Lower lobe of right lung (tissue), 2 donors: ENCODE measurements around the gene PAEP. TPM values are rescaled to one million over a fixed set of nuclear protein-coding genes. Genes with fewer than 3 reads are reported as not detected.

Experiments used
- ATAC-seq, 2 donors: fragments of 200-7000 bp; cut with Tn5 transposase; one replicate each; pipeline ENCODE4 v1.9.1; 2020 to 2022; ENCODE audit warnings: mild to moderate bottlenecking in 2 of 2, moderate library complexity in 2 of 2
- DNase-seq: peaks from one replicate; pipeline ENCODE4 v3.0.0-alpha.2; 2020
- H3K27ac ChIP-seq: fragments of 200-600 bp; one replicate; pipeline ENCODE4 v1.8.0; 2022
- H3K27me3 ChIP-seq: fragments of 200-600 bp; one replicate; pipeline ENCODE4 v1.8.0; 2022; ENCODE audit warnings: low read depth
- H3K36me3 ChIP-seq: fragments of 200-600 bp; one replicate; pipeline ENCODE4 v1.8.0; 2022; ENCODE audit warnings: mild to moderate bottlenecking
- H3K4me1 ChIP-seq: fragments of 200-600 bp; one replicate; pipeline ENCODE4 v1.8.0; 2022
- H3K4me3 ChIP-seq: fragments of 200-600 bp; one replicate; pipeline ENCODE4 v1.8.0; 2022; ENCODE audit warnings: mild to moderate bottlenecking
- H3K9me3 ChIP-seq: fragments of 200-600 bp; one replicate; pipeline ENCODE4 v1.8.0; 2022
- CTCF ChIP-seq: fragments of 200-600 bp; IDR thresholded peaks from one replicate; pipeline ENCODE4 v1.8.0; 2022; ENCODE audit warnings: antibody characterized with exemption, mild to moderate bottlenecking
- intact Hi-C: fragments of 100-400 bp; cut with DNase I; formaldehyde crosslinking; loops from one replicate; pipeline ENCODE4 v1.11.0; 2022
- total RNA-seq: library from RNA; stranded (reverse); fragmentation: NEBNext Ultra II Directional; extraction: Animal tissue kit (Norgen Biotek cat#: 25700); gene quantifications from one replicate; pipeline ENCODE4 v1.2.1, GENCODE V29; 2021
- donor health status: DM: no; HTN: yes; CAD: no; lungs with severe emphysema.

PAEP gene
- total RNA-seq, 1 donor from 2014 or later, result not detected

DNA sequence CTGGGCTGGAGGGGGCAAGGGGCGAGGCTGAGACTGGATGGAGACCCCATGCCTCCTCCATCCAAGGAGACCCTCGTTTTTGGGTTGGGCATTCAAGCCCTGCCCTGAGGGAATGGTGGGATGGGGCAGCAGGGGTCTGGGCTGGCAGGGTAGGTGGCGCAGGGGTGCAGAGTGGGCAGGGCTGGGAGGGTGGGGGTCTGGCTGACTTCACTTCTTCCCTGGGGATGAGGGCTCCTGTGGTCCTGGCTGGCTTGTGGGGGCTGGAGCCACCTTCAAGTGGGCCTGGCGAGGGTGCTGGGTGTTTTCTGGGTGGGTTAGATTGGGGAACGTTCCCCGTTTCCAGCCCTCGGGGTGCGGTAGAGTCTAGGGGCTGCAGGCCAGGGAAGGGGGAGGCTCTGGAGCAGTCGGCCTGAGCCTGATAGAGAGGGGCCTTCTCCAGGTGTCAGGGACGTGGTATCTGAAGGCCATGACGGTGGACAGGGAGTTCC, 39.9 kb upstream of the PAEP start:
- Histone ChIP-seq H3K36me3 (no peaks in the 10 kb centered on the region), H3K27ac (no peak overlapping the region), H3K4me3 (no peak overlapping the region), H3K27me3 (peaks cover 11% of the 10 kb centered on the region), H3K4me1 (no peaks in the 10 kb centered on the region), H3K9me3 (no peaks in the 10 kb centered on the region)
- intact Hi-C loops, result no loop called here
- TF ChIP-seq CTCF, result no peak
- DNase-seq, result no peak
- ATAC-seq, result no peak

GRCh38 chr9:135522137-135522877, 39.2 kb upstream of the PAEP start:
- no peak for ATAC-seq
- DNase-seq, result no peak
- intact Hi-C loops, result no loop called here

DNA sequence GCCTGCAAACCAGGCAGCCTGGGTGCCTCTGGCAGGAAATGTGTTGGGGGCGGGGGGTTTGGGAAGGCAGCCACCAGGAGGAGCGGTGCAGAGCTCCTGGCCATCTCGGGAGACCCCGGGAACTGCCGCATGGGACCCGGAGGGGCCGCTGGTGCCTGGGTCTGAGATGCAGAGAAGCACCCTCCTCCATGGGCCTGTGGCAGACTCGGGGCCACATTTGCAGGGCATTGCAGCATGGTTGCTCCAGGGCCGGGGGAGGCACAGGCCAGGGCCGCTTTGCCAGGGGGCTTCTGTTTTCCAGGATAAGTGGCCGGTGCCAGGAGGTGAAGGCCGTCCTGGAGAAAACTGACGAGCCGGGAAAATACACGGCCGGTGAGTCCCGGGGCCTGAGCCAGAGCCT, 38.6 kb upstream of the PAEP start:
- ATAC-seq (no peak), DNase-seq (no peak)
- no peaks in the 10 kb centered on the region for H3K4me1 ChIP-seq
- peaks cover 6% of the 10 kb centered on the region for H3K27me3 ChIP-seq
- intact Hi-C loops, result no loop called here
- no peak overlapping the region for H3K27ac ChIP-seq
- no peak for TF ChIP-seq CTCF
- no peaks in the 10 kb centered on the region for H3K9me3 ChIP-seq
- H3K36me3 ChIP-seq, result no peaks in the 10 kb centered on the region
- no peak overlapping the region for H3K4me3 ChIP-seq

More at GRCh38 chr9:135522137-135522877, 39.2 kb upstream of the PAEP start:
- H3K27ac ChIP-seq, result no peak overlapping the region
- no peaks in the 10 kb centered on the region for H3K36me3 ChIP-seq
- no peaks in the 10 kb centered on the region for H3K4me1 ChIP-seq
- no peaks in the 10 kb centered on the region for H3K9me3 ChIP-seq
- no peak overlapping the region for H3K4me3 ChIP-seq
- no peak for TF ChIP-seq CTCF
- H3K27me3 ChIP-seq, result peaks cover 10% of the 10 kb centered on the region

- H3K27me3 ChIP-seq, result peaks cover 6% of the 10 kb centered on the region
- ATAC-seq (no peak), DNase-seq (no peak)
- H3K9me3 ChIP-seq, result no peaks in the 10 kb centered on the region
- intact Hi-C loops, result no loop called here
- TF ChIP-seq CTCF, result no peak
- no peak overlapping the region for H3K27ac ChIP-seq
- H3K36me3 ChIP-seq, result no peaks in the 10 kb centered on the region
- no peaks in the 10 kb centered on the region for H3K4me1 ChIP-seq
- no peak overlapping the region for H3K4me3 ChIP-seq
Observed at GRCh38 chr9:135523521-135524129, 37.9 kb upstream of the PAEP start.

DNA sequence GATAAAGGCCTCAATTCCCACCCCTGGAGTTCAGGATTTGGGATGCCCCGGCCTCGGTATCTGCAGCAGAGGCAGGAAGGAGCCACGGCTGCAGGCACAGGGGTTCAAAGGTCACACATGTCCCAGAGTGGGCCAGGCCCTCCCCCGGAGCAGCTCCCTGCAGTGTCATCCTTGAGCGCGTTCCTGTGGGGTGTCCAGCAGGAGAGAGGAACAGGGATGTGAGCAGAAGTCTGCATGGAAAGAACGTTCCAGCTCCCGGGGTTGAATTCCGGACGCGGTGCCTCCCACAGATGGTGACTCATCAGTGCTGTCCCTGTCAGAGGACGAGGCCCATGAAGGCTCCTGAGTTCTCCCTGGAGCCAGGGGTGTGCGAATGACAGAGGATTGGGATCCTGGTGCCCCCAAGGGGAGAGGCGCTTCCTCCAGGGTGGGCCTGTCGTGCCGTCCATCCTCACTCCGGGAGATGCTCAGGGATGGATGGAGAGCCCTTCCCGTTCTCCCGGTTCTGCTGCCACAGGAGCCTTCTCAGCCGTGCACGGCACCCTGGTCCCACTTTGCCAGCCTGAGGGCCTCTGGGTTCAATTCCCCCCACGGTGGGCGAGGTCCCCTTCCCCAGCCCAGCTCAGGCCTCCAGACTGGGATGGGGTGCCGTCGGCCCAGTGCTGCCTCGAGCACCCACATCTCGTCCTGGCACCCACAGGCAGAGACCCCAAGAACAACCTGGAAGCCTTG, 37.3 kb upstream of the PAEP start:
- intact Hi-C loops, result no loop called here
- Histone ChIP-seq H3K27ac (no peak overlapping the region), H3K9me3 (no peaks in the 10 kb centered on the region), H3K36me3 (no peaks in the 10 kb centered on the region), H3K4me3 (no peak overlapping the region), H3K4me1 (no peaks in the 10 kb centered on the region), H3K27me3 (peaks cover 6% of the 10 kb centered on the region)
- TF ChIP-seq CTCF, result no peak
- DNase-seq (no peak), ATAC-seq (no peak)
